ENCODE results near the gene PFKFB2. TPM values are rescaled to one million over a fixed set of nuclear protein-coding genes. Genes with fewer than 3 reads are reported as not detected.

PFKFB2 gene
- total RNA-seq, 1 donor = 14.5 TPM

GRCh38 chr1:207020065-207020708, 32.9 kb upstream of the PFKFB2 start:
- no peaks in the 10 kb centered on the region for H3K27me3 ChIP-seq (ENCODE audit: insufficient read depth, low read length)
- no peaks in the 10 kb centered on the region for H3K9me3 ChIP-seq (ENCODE audit: low read depth, low read length)
- no peaks in the 10 kb centered on the region for H3K79me2 ChIP-seq (ENCODE audit: insufficient read depth, low read length)
- H2AFZ ChIP-seq (ENCODE audit: low read length) = no peak overlapping the region
- H3K36me3 ChIP-seq (ENCODE audit: insufficient read depth, low read length) = no peaks in the 10 kb centered on the region
- H3K4me2 ChIP-seq (ENCODE audit: insufficient read depth, low read length) = no peak overlapping the region
- H4K20me1 ChIP-seq (ENCODE audit: insufficient read depth, low read length) = no peaks in the 10 kb centered on the region
- H3K4me1 ChIP-seq (ENCODE audit: insufficient read depth, low read length) = peaks cover 32% of the 10 kb centered on the region
- no peak for DNase-seq (ENCODE audit: insufficient read length, low spot score, missing footprints)
- H3K4me3 ChIP-seq (ENCODE audit: insufficient read depth, low read length) = no peak overlapping the region
- no peak overlapping the region for H3K27ac ChIP-seq (ENCODE audit: low read depth, low read length)
- no peak for TF ChIP-seq CTCF (IDR thresholded peaks at IDR 0.05; ENCODE audit: extremely low read depth, low read depth, low read length)

- Histone ChIP-seq H3K27me3 (ENCODE audit: insufficient read depth, low read length) (no peaks in the 10 kb centered on the region), H2AFZ (ENCODE audit: low read length) (no peak overlapping the region), H3K4me2 (ENCODE audit: insufficient read depth, low read length) (no peak overlapping the region), H4K20me1 (ENCODE audit: insufficient read depth, low read length) (no peaks in the 10 kb centered on the region), H3K4me1 (ENCODE audit: insufficient read depth, low read length) (peaks cover 38% of the 10 kb centered on the region), H3K9me3 (ENCODE audit: low read depth, low read length) (no peaks in the 10 kb centered on the region), H3K79me2 (ENCODE audit: insufficient read depth, low read length) (no peaks in the 10 kb centered on the region), H3K4me3 (ENCODE audit: insufficient read depth, low read length) (no peak overlapping the region), H3K36me3 (ENCODE audit: insufficient read depth, low read length) (no peaks in the 10 kb centered on the region), H3K27ac (ENCODE audit: low read depth, low read length) (peak overlapping the region; percentile 47)
- no peak for TF ChIP-seq CTCF (IDR thresholded peaks at IDR 0.05; ENCODE audit: extremely low read depth, low read depth, low read length)
- no peak for DNase-seq (ENCODE audit: insufficient read length, low spot score, missing footprints)
These were observed 32.4 kb upstream of the PFKFB2 start for GRCh38 chr1:207020709-207021107.

GRCh38 chr1:207021139-207021861, 31.8 kb upstream of the PFKFB2 start:
- no peaks in the 10 kb centered on the region for H4K20me1 ChIP-seq (ENCODE audit: insufficient read depth, low read length)
- no peaks in the 10 kb centered on the region for H3K36me3 ChIP-seq (ENCODE audit: insufficient read depth, low read length)
- no peak overlapping the region for H3K4me3 ChIP-seq (ENCODE audit: insufficient read depth, low read length)
- peaks cover 44% of the 10 kb centered on the region for H3K4me1 ChIP-seq (ENCODE audit: insufficient read depth, low read length)
- H3K4me2 ChIP-seq (ENCODE audit: insufficient read depth, low read length) = no peak overlapping the region
- H2AFZ ChIP-seq (ENCODE audit: low read length) = peak overlapping the region; percentile 37
- peak overlapping the region; percentile 47 for H3K27ac ChIP-seq (ENCODE audit: low read depth, low read length)
- TF ChIP-seq CTCF (IDR thresholded peaks at IDR 0.05; ENCODE audit: extremely low read depth, low read depth, low read length) = no peak
- H3K79me2 ChIP-seq (ENCODE audit: insufficient read depth, low read length) = no peaks in the 10 kb centered on the region
- DNase-seq (ENCODE audit: insufficient read length, low spot score, missing footprints) = no peak
- H3K27me3 ChIP-seq (ENCODE audit: insufficient read depth, low read length) = no peaks in the 10 kb centered on the region
- no peaks in the 10 kb centered on the region for H3K9me3 ChIP-seq (ENCODE audit: low read depth, low read length)

- H3K4me1 ChIP-seq (ENCODE audit: insufficient read depth, low read length) = peaks cover 51% of the 10 kb centered on the region
- no peak overlapping the region for H3K4me2 ChIP-seq (ENCODE audit: insufficient read depth, low read length)
- DNase-seq (ENCODE audit: insufficient read length, low spot score, missing footprints) = peak; percentile 69
- no peaks in the 10 kb centered on the region for H3K27me3 ChIP-seq (ENCODE audit: insufficient read depth, low read length)
- no peaks in the 10 kb centered on the region for H3K79me2 ChIP-seq (ENCODE audit: insufficient read depth, low read length)
- no peak for TF ChIP-seq CTCF (IDR thresholded peaks at IDR 0.05; ENCODE audit: extremely low read depth, low read depth, low read length)
- H3K36me3 ChIP-seq (ENCODE audit: insufficient read depth, low read length) = no peaks in the 10 kb centered on the region
- no peak overlapping the region for H3K27ac ChIP-seq (ENCODE audit: low read depth, low read length)
- H3K9me3 ChIP-seq (ENCODE audit: low read depth, low read length) = no peaks in the 10 kb centered on the region
- H3K4me3 ChIP-seq (ENCODE audit: insufficient read depth, low read length) = no peak overlapping the region
- H2AFZ ChIP-seq (ENCODE audit: low read length) = no peak overlapping the region
- no peaks in the 10 kb centered on the region for H4K20me1 ChIP-seq (ENCODE audit: insufficient read depth, low read length)
These were observed 31.0 kb upstream of the PFKFB2 start for GRCh38 chr1:207021876-207022596.
